Measurements from ENCODE around the gene FIP1L1.

Gene FIP1L1

GRCh38 chr4:53501561-53501960, 124.1 kb downstream of the FIP1L1 start:
- no peak for DNase-seq (ENCODE audit: low read depth, low spot score)

GRCh38 chr4:53502094-53502493, 124.7 kb downstream of the FIP1L1 start:
- DNase-seq (ENCODE audit: low read depth, low spot score), result no peak

GRCh38 chr4:53505947-53506346, 128.5 kb downstream of the FIP1L1 start:
- no peak for DNase-seq (ENCODE audit: low read depth, low spot score)

- DNase-seq (ENCODE audit: low read depth, low spot score), result no peak
Measured at GRCh38 chr4:53507058-53507457, 129.6 kb downstream of the FIP1L1 start.

- no peak for DNase-seq (ENCODE audit: low read depth, low spot score)
Measured at GRCh38 chr4:53507671-53508286, 130.3 kb downstream of the FIP1L1 start.

- DNase-seq (ENCODE audit: low read depth, low spot score), result no peak
Measured at GRCh38 chr4:53508446-53508845, 131.0 kb downstream of the FIP1L1 start.

- DNase-seq (ENCODE audit: low read depth, low spot score), result no peak
Measured at GRCh38 chr4:53510321-53510720, 132.9 kb downstream of the FIP1L1 start.
